Stimulated activated CD8-positive, alpha-beta memory T cell treated with anti-CD3 and anti-CD28 coated beads, Interleukin-2, amount 100 ng/mL, for 1 hour (primary cell): ENCODE results near the gene INAVA.
"Not testable (repeated sequence)": the region's sequence is repeated elsewhere in the genome, so short reads cannot be mapped to it uniquely, and the experiment has no call there.

ENCODE experiments used
- DNase-seq, 2 donors: peaks; one replicate each; pipeline ENCODE4 v3.0.0-alpha.2; 2020; ENCODE audit warnings: low read depth in 2 of 2

Gene INAVA

DNA sequence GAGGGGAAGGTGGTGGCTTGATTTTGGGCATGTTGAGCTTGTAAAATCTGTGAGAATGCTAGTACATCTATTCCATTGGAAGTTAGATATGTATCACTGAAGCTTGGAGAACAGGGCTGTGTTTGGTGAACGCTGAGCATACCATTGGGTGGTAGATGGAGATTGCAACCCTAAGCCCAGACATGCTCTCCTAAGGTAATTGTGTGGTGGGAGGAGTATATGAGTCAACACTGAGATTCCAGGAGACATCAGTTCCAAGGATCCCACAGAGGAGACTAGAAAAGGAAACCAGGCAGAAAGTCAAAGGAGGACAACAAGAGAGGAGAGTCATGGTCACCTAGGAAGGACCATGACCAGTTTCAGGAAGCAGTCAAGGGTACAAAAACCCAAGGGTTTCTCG is 68.4 kb downstream of the INAVA start:
- no peak for DNase-seq

DNA sequence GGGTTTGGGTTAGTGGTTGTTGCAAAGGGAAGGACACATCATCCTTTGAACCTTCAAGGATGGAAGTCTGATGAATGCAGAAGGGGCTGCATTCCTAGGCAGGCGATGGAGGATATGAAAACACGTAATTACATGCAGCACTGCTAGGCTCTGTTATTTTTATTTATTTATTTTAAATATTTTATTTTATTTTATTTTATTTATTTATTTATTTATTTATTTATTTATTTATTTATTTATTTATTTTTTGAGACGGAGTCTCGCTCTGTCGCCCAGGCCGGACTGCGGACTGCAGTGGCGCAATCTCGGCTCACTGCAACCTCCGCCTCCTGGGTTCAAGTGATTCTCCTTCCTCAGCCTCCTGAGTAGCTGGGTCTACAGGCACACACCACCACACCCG is 69.2 kb downstream of the INAVA start:
- not testable (repeated sequence) for DNase-seq
